Measurements from ENCODE around the gene SLC35F1.
A peak's percentile ranks its signal among the peaks of the same experiment; 100 is the strongest.

SLC35F1 gene

GRCh38 chr6:118103381-118104146, 196.5 kb downstream of the SLC35F1 start:
- DNase-seq: no peak

DNA sequence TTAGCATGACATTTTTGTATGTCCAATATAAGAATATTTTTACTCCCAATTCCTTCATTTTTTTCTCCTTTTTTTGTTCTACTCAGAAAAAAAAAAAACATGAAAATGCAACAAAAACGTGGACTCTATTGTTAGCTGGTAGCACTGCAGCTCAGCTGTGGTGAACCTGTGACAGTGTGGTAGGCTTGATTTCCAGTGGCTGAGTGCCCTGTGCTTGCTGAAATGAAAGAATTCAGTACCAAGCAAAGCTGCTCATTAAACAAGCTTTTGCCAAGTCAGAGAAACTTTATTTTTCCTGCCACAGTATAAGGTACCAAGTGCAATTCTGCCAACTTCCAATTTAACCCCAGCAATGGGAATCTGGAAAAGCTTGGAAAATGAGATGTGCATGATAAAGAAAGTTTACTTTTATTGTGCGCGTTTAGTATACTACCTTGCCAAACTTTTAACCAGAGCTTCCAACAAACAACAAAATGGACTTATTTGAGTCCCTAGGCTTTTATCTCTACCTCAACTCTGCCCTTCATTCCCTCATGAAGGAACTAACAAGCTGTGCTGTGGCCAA, 215.2 kb downstream of the SLC35F1 start:
- peak in 16 of 58 donors; percentile 2 to 76 (median 24) for DNase-seq

- DNase-seq: no peak
Measured at GRCh38 chr6:118122801-118123200, 215.7 kb downstream of the SLC35F1 start.

DNA sequence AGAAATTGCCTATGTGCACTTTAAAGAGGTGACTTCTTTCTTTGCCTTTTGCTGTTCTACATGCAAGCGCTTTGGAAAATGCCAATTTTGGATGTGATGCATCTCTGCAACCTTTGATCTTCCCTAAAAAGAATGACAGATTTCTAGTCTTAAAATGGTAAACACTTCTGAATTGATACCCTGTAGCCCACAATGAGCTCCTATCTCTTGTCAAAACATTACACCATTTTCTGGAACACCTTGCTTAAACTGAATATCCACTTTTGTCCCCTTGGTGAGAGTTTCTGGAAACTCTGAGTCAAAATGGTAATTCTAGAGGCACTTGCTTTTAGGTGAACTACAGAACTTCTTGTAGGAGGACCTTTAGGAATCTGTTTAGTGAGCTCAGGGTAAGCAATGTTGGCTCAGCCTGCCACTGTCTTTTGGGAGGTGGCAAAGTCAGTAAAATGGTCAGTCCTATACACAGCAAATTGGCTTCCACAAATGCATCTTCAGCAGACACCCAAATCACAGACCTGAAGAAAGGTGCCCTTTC, 216.5 kb downstream of the SLC35F1 start:
- DNase-seq: no peak

- no peak for DNase-seq
Measured at GRCh38 chr6:118124851-118125250, 217.8 kb downstream of the SLC35F1 start.

DNA sequence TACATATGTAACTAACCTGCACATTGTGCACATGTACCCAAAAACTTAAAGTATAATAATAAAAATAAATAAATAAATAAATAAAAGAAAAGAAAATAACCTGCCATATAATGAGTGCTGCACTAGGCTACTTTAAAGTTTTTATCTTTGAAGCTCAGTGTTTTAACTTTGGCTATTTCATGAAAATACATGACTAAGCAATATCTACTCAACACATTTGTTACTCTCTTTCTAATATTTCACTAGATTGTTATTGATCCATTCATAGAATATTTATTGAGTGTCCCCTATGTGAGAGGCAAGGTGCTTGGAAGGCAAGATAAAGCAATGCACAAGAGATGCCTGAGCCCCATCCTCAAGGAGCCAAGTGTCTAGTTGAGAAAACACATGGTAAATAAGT, 221.7 kb downstream of the SLC35F1 start:
- no peak for DNase-seq

DNA sequence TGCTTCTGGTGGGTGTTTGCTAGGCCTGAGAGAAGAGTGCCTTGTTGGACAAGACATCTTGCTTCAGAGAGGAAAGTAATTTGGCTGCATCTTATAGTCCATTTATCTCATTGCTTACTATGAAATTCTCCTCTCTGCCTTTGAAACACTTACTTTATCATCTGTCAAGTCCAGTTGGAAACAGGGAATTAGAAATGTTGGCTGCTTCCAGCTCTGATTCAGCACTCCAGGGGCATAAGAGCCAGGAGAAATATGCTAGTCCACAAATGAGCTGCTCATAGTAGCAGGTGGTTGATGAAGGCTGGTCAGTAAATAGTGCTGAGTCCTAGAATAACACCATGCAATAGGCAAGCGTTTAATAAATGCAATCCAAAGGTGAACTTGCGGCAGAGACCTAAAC, 227.1 kb downstream of the SLC35F1 start:
- no peak for DNase-seq

DNA sequence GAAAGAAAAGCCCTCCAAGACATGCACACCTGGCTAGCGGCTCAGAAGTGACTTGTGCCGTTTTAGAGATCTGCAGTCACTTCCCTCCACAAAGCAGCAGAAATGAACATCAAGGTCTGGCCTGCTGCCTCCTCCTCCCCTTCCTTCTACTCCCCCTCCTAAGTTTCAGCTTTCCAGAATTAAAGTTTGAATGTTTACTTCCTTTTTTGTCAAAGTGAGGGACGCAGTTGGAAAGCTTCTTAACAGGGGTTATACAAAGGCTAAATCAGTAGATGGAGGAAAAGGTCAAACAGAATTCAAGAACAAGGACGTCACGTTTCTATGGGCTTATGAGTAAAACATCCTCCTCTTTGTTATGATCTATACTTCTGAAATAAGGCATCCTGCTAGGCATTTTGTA, 227.7 kb downstream of the SLC35F1 start:
- no peak for DNase-seq

- DNase-seq: no peak
Measured at GRCh38 chr6:118135371-118135770, 228.3 kb downstream of the SLC35F1 start.

- DNase-seq: no peak
Measured at GRCh38 chr6:118141211-118141610, 234.1 kb downstream of the SLC35F1 start.

DNA sequence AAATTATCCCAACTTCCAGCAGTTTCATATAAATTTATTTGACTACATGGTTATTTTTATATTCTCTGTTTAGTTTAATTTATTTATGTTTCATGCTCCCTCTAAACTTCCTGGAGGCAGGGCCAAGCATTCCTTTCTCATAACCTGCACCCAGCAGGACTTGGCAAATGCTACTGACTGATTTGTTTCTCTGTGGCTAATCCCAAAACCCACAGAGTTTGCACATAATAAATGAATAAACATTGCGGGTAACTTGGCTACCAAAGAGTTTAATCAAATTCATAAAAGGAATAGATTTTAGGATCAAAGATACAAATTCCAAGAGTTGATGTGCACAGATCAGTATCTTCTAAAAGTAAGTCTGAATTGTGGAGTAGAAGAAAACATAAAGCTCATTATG, 239.5 kb downstream of the SLC35F1 start:
- DNase-seq: no peak

- DNase-seq: no peak
Measured at GRCh38 chr6:118147511-118147910, 240.4 kb downstream of the SLC35F1 start.

GRCh38 chr6:118148561-118148960, 241.5 kb downstream of the SLC35F1 start:
- peak in 2 of 58 donors; percentile 4 to 23 for DNase-seq

DNA sequence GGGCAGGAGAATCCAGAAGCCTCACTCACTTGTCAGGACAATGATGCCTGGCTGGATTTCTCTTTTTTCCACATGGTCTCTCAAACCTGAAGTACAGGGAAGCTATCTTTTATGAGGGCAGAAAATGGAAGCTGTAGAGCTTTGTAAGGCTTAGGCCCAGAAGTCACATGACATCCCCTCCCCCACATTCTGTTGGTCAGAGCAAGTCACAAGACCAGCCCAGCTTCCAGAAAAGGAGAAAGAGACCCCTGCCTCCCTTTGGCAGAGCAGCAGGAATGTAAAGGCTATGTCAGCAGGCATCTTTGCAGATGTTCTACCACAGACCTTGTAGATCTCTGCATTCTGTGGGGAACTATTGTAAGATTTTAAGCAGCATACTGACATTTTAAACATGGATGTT, 245.5 kb downstream of the SLC35F1 start:
- DNase-seq: no peak

DNA sequence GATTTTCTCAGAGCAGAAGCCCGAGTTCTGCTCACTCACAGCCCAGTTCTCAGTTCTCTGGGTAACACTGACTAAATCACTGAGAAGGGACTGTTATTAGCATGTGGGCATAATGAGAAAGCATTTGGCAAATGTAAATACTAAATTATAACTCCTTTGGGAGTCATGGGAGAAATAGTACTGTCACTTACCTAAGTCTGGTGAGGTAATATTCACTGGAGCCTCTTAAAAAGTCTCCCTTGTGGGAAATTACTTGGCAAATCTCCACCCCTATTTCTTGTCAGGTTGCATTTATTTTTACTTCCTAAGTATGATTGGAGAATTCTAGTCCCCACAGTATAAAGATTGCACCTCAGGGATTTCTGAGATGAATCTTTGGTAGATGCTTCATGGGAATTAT, 254.3 kb downstream of the SLC35F1 start:
- DNase-seq: no peak

DNA sequence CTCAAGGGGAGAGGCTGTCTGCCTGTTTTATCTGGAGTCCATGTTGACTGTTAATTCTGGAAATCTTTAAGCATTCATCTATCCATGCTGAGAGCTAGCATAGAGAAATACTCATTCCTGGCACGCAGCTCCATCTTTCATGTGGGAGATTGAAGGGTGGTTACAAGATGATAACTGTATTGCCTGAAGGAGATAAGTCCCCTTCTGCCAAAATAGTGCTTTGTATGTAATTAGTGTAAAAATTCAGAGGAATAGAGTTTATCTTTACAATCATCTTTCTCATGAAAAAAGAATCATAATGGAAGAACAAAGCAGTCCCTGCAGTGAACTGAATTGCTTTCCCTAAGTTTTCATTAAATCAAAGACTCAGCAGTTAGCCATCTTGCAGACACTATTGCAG, 256.5 kb downstream of the SLC35F1 start:
- DNase-seq: no peak

GRCh38 chr6:118165500-118165899, 258.4 kb downstream of the SLC35F1 start:
- no peak for DNase-seq

DNA sequence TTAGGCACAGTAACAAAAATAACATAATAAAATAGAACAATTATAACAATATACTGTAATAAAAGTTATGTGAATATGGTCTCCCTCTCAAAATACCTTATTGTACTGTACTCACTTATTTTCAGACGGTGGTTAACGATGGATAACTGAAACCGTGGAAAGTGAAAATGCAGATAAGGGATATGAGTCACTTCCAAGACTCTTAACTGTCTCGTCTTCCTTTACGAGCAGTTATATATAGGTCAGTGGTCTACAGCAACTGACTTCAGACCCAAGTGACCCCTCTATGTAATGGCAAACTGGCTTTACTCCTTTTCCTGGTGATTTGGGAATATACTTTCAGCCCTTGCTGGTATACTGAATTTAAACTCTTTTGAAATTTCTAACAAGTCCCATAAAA, 261.4 kb downstream of the SLC35F1 start:
- no peak for DNase-seq

DNA sequence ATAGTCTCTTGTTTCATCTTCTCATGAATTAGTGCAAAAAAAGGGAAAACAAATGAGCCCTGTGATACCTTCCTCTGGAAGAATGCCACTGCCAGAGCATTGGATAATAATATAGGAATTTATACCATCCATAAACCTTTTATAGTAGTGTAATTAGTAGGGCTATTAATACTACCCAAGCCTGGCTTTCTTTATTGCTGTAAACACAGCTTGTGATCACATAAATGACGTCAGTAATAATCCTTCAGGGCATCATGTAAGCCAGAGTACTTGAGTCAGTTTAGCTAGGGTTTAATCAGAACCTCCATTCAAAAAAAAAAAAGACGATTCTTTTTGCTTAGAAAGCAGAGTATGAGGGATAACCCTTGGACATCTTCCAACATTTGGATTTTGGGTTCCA, 264.8 kb downstream of the SLC35F1 start:
- DNase-seq: no peak

DNA sequence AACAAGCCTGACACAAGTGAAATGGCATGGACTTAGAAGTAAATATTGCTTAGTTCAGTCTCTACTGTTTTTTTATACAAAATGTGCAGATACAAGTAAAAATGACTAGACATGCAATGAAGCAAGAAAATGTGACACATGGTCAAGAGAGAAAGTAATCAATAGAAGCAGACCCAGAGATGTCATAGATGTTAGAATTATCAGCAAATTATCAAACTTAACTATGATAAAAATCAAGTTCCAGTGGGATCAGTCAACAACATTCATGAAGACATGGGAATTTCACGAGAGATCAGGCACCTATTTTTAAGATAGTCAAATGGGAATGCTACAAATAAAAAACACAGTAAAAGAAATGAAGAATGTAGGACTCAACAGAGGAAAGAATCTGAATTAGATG, 267.0 kb downstream of the SLC35F1 start:
- no peak for DNase-seq

- DNase-seq: no peak
Measured at GRCh38 chr6:118177720-118178119, 270.7 kb downstream of the SLC35F1 start.

GRCh38 chr6:118179048-118179447, 272.0 kb downstream of the SLC35F1 start:
- peak in 7 of 58 donors; percentile 7 to 66 (median 11) for DNase-seq
